Skeletal muscle tissue (tissue), 4 donors: Measurements from ENCODE around the gene SCN1A. TPM values are rescaled to one million over a fixed set of nuclear protein-coding genes. Genes with fewer than 3 reads are reported as not detected.

Experiments
- H3K27ac ChIP-seq: one replicate; pipeline ENCODE4 v1.7.0; 2013; ENCODE audit warnings: mild to moderate bottlenecking, low read depth, low read length, inconsistent platforms
- H3K27me3 ChIP-seq, 3 donors: one replicate each; pipeline ENCODE4 v1.7.0; 2013; ENCODE audit warnings: low read length in 3 of 3; ENCODE audit not compliant: control insufficient read depth in 3 of 3, insufficient read depth in 3 of 3
- H3K36me3 ChIP-seq, 3 donors: one replicate each; pipeline ENCODE4 v1.7.0; 2013; ENCODE audit warnings: low read length in 3 of 3; ENCODE audit not compliant: control insufficient read depth in 3 of 3, insufficient read depth in 3 of 3
- H3K4me1 ChIP-seq, 3 donors: one replicate each; pipeline ENCODE4 v1.7.0; 2013; ENCODE audit warnings: low read length in 3 of 3, mild to moderate bottlenecking in 3 of 3; ENCODE audit not compliant: control insufficient read depth in 3 of 3, insufficient read depth in 3 of 3
- H3K4me3 ChIP-seq, 3 donors: one replicate each; pipeline ENCODE4 v1.7.0; 2013; ENCODE audit warnings: low read length in 3 of 3
- H3K9ac ChIP-seq, 3 donors: one replicate each; pipeline ENCODE4 v1.7.0; 2013; ENCODE audit warnings: low read length in 3 of 3, mild to moderate bottlenecking in 3 of 3, moderate library complexity in 2 of 3, low read depth in 1 of 3
- H3K9me3 ChIP-seq, 3 donors: one replicate each; pipeline ENCODE4 v1.7.0; 2013; ENCODE audit warnings: low read length in 3 of 3; ENCODE audit not compliant: control insufficient read depth in 3 of 3
- total RNA-seq: library from RNA; depleted of rRNA; stranded (reverse); fragments of >200 nt; gene quantifications from one replicate; pipeline ENCODE4 v1.2.3, GENCODE V29; 2014
- donor health status: Osteomylitis.

The SCN1A gene
- total RNA-seq, 1 donor from 2014 or later = under 0.01 TPM

DNA sequence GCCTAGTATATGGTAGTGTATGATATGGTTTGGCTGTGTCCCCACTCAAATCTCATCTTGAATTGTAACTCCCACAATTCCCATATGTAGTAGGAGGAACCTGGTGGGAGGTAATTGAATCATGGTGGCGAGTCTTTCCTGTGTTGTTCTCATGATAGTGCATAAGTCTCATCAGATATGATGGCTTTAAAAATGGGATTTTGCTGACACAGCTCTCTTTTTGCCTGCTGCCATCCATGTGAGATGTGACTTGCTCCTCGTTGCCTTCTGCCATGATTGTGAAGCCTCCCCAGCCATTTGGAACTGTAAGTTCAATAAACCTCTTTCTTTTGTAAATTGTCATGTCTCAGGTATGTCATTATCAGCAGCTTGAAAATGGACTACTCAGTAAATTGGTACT is 9.5 kb upstream of the SCN1A start:
- H3K36me3 ChIP-seq = no peaks in the 10 kb centered on the region
- H3K9ac ChIP-seq = no peak overlapping the region
- no peaks in the 10 kb centered on the region for H3K9me3 ChIP-seq
- no peak overlapping the region for H3K27ac ChIP-seq
- no peaks in the 10 kb centered on the region for H3K4me1 ChIP-seq
- H3K4me3 ChIP-seq = no peak overlapping the region
- peaks cover 0 to 6% (median 0%) of the 10 kb centered on the region in 3 donors for H3K27me3 ChIP-seq

DNA sequence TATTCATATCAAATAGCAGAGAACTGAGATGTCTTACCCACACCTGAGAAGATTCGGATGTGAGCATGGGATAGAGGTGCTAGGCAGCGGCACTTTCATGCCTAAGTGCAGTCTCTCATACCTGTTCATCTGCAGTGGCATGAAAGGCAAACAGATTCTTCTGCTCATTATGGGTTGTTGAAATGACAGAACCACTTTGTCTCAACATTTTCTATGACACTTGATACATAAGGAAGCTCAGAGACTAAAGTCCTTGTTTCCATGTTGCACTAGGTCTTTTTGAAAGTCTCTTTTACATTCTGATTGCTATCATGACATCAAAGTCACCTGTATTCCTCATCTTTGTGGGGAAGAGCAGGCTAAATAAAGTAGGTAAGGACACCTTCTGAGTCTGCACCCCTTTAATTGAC is 8.0 kb upstream of the SCN1A start:
- no peaks in the 10 kb centered on the region for H3K36me3 ChIP-seq
- no peak overlapping the region for H3K27ac ChIP-seq
- peaks cover 0 to 6% (median 0%) of the 10 kb centered on the region in 3 donors for H3K27me3 ChIP-seq
- no peak overlapping the region for H3K9ac ChIP-seq
- H3K4me1 ChIP-seq = no peaks in the 10 kb centered on the region
- no peaks in the 10 kb centered on the region for H3K9me3 ChIP-seq
- no peak overlapping the region for H3K4me3 ChIP-seq

- Histone ChIP-seq H3K9ac (no peak overlapping the region), H3K9me3 (no peaks in the 10 kb centered on the region), H3K27me3 (peaks cover 0 to 6% (median 0%) of the 10 kb centered on the region in 3 donors)
Measured at GRCh38 chr2:166135152-166135848, 7.5 kb upstream of the SCN1A start.

DNA sequence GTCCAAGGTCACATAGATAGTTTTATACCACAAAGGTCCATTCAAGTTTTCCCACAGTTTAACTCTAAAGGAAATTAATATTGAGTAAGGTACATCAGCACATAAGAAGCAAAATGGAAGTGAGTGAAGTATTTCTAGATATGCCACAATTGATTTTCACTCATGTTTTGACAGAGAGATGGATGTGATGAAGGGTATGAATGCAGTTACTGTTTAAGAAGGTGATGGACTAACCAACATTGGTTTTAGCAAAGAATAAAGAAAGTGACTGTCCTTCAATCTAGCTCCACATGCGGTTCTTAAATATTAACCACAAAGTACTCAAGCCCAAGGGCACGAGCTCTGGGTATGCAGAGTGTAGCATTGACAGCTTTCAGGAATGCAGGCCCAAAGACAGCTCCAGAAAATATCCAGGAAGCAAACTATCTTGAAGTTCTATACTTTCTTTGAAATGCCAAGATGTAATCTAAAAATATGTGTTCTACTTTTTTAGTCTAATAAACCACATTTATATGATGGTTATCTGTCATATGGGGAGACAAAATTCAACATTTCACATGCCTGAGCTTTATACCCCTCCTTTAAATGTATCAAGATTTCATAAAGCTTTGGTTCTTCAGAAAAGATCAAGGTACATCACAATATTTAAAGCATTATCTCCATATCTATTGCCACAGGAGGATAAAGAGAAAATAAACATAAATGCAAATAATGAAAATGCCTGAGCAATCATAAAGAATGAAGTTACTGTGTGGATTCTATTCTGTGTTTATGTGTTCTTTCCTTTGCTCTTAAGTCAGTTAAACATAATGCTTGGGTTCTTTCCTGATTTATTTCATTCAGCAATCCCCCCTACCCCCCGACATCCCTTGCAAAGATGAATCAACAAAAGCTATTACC is 6.7 kb upstream of the SCN1A start:
- Histone ChIP-seq H3K9ac (no peak overlapping the region), H3K27ac (no peak overlapping the region), H3K36me3 (no peaks in the 10 kb centered on the region), H3K27me3 (peaks cover 0 to 14% (median 0%) of the 10 kb centered on the region in 3 donors), H3K4me3 (no peak overlapping the region), H3K9me3 (no peaks in the 10 kb centered on the region), H3K4me1 (no peaks in the 10 kb centered on the region)

More at GRCh38 chr2:166135152-166135848, 7.5 kb upstream of the SCN1A start:
- H3K36me3 ChIP-seq = no peaks in the 10 kb centered on the region
- no peak overlapping the region for H3K27ac ChIP-seq
- H3K4me3 ChIP-seq = no peak overlapping the region
- H3K4me1 ChIP-seq = no peaks in the 10 kb centered on the region

DNA sequence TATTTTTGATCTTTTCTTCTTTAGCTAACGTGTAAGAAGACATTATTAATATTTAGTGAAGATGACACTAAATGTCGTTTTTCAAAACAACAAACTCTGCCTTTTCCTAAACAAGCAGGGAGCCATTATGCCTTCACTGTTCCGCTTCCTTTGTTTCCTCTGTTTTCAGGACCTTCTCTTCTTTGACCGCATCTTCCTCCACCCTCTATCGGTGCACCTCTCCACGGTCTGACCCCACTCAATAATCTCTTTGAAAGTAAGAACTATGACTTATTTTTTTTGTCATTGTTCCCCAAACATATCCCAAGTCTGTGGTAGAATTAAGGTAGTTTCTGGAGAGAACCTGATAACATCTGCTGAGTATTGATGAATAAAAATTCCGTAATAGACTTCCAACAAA is 5.8 kb upstream of the SCN1A start:
- peaks cover 0 to 14% (median 0%) of the 10 kb centered on the region in 3 donors for H3K27me3 ChIP-seq

GRCh38 chr2:166128156-166128505 is 311 bp upstream of the SCN1A start:
- Histone ChIP-seq H3K36me3 (no peaks in the 10 kb centered on the region), H3K4me1 (peaks cover 0 to 2% (median 2%) of the 10 kb centered on the region in 3 donors), H3K27ac (no peak overlapping the region), H3K9ac (no peak overlapping the region), H3K27me3 (peaks cover 0 to 11% (median 0%) of the 10 kb centered on the region in 3 donors), H3K9me3 (no peaks in the 10 kb centered on the region), H3K4me3 (no peak overlapping the region)

More for the DNA sequence above, 5.8 kb upstream of the SCN1A start:
- no peaks in the 10 kb centered on the region for H3K36me3 ChIP-seq
- H3K4me3 ChIP-seq = no peak overlapping the region
- no peaks in the 10 kb centered on the region for H3K9me3 ChIP-seq
- H3K9ac ChIP-seq = no peak overlapping the region
- H3K4me1 ChIP-seq = no peaks in the 10 kb centered on the region
- no peak overlapping the region for H3K27ac ChIP-seq

DNA sequence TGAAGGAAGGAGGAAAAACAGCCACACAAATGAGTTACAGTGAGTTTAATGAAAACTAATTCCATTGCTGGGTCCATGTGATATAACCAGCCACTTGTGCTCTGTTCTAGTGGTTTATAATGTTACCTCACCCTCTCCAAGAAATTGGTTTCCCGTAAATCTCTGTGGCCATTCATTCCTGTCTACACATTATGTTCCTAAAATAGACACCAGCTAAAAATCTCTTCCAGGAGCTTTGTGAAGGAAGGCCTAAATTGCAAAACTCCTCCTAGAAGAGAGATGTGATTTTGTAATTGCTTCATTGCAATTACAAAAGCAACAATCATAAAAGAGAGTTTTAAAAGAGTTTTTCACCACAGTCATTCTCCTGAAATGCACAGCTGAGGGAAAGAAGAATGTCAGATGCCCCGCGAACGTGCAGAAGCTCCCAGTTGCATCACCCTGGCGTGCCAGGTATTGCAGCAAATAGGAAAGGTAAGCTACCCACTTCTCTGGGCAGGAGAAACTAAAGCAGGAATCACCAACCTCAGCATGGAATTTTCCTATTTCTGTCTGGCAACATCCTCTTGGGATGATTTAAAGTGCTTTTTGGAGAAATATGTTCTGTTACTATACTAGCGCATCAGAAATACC is 1.7 kb downstream of the SCN1A start:
- peaks cover 0 to 2% (median 2%) of the 10 kb centered on the region in 3 donors for H3K4me1 ChIP-seq

DNA sequence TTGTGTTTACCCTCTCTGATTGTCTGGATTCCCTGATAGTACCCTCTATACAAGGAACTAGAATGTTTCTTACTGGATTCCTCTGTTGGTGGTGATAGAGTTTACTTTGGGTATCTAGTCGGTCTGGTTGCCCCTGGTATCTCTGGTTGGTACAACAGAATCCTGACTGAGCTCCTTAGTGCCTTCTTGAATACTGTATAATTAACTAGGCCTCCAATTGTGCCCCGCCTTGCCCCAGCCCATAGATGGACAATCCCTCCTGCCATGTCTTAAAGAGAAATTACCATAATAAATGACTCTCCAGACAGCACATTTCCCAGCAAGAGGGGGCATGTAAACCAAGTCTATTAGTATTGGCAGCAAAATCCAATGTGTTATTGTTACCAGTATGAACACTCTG is 2.3 kb downstream of the SCN1A start:
- Histone ChIP-seq H3K36me3 (no peaks in the 10 kb centered on the region), H3K9ac (no peak overlapping the region), H3K4me3 (no peak overlapping the region), H3K27ac (no peak overlapping the region), H3K4me1 (peaks cover 0 to 2% (median 2%) of the 10 kb centered on the region in 3 donors), H3K9me3 (no peaks in the 10 kb centered on the region), H3K27me3 (peaks cover 0 to 11% (median 0%) of the 10 kb centered on the region in 3 donors)

More for the DNA sequence above, 1.7 kb downstream of the SCN1A start:
- no peaks in the 10 kb centered on the region for H3K9me3 ChIP-seq
- H3K36me3 ChIP-seq = no peaks in the 10 kb centered on the region
- H3K27ac ChIP-seq = no peak overlapping the region
- peaks cover 0 to 11% (median 0%) of the 10 kb centered on the region in 3 donors for H3K27me3 ChIP-seq
- no peak overlapping the region for H3K4me3 ChIP-seq
- H3K9ac ChIP-seq = no peak overlapping the region

DNA sequence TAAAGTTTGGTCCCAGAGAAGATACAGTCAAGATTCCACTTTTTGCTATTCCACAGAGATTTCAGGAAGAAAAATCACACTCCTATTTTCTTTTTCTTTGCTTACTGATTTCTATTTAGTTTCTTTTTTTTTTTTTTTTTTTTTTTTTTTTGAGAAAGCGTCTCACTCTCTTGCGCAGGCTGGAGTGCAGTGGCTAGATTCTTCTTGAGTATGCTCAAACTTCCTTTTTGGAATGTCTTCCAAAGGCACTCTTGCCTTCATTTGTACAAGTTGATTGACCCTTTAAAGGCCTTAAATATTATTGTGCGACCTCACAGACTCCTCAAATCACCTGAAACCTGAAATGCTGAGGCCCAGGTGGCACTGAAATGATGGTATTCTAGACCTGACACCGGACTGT is 9.6 kb downstream of the SCN1A start:
- Histone ChIP-seq H3K36me3 (no peaks in the 10 kb centered on the region), H3K9me3 (no peaks in the 10 kb centered on the region), H3K4me3 (no peak overlapping the region), H3K27me3 (no peaks in the 10 kb centered on the region), H3K27ac (no peak overlapping the region), H3K4me1 (no peaks in the 10 kb centered on the region), H3K9ac (no peak overlapping the region)
